ENCODE results near the gene RIN3.
A peak's percentile ranks its signal among the peaks of the same experiment; 100 is the strongest.

Gene RIN3

DNA sequence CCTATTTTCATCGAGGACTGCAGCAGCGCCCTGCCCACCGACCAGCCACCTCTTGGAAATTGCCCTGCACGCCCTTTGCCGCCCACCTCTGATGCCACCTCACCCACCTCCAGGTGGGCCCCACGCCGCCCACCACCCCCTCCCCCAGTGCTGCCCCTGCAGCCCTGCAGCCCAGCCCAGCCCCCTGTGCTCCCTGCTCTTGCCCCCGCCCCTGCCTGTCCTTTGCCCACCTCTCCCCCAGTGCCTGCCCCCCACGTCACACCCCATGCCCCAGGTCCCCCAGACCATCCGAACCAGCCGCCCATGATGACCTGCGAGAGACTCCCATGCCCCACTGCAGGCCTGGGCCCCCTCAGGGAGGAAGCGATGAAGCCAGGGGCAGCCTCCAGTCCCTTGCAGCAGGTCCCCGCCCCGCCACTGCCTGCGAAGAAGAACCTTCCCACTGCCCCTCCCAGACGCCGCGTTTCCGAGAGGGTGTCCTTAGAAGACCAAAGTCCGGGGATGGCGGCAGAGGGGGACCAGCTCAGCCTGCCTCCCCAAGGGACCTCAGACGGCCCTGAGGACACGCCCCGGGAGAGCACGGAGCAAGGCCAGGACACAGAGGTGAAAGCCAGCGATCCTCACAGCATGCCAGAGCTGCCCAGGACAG, 138.3 kb downstream of the RIN3 start:
- peak; percentile 21 for DNase-seq

- DNase-seq, result no peak
Observed at GRCh38 chr14:92652413-92653151, 139.0 kb downstream of the RIN3 start.

DNA sequence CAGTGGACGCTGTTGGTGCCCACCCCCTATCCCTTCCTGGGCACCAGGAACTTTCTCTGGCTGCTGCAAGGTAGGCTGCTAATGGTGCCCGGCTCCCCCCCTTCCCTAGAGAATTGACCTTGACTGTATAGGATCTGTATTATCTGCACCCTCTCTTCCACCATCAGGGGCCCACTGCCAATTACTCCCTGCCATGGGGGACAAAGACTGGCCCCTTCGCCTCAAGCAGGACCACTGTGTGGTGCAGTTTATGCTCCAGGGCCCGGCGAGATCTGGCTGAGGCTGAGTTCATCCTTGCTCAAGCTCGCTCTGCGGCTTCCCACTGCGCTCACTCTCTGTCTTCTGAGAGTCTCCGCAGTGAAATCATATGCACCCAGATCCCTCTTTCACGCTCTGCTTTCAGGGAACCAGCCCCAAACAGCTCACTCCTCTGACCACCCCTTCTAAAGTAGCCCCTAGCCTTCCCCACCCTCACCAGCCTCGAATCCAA, 139.6 kb downstream of the RIN3 start:
- DNase-seq, result no peak

DNA sequence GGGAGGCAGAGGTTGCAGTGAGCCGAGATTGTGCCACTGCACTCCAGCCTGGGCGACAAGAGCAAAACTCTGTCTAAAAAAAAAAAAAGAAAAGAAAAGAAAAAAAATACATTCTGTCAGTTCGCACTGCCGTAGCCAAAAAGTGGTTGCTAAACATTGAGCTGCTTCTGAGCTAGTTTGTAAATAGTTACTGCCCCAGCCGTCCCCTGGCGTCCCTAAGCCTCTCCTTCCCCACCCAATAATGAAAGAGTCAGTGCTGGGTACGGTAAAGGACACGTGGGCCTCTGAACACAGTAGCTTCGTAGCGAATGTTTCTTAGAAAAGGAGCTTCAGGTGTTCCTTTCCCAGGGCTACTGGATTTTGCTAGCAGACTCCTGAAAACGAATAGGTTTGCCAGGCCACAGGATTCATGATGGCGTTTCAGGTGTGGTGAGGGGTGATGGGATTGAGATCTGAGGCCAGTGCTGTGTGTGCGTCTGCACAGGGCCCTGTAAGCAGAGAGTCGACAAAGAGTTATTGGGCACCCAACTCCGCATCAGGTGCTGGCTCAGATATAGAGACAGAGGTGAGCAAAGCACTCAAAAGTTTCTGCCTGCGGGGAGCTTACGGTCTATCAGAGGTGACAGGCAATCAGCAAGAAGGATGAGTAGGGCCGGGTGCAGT, 140.8 kb downstream of the RIN3 start:
- DNase-seq, result no peak

DNA sequence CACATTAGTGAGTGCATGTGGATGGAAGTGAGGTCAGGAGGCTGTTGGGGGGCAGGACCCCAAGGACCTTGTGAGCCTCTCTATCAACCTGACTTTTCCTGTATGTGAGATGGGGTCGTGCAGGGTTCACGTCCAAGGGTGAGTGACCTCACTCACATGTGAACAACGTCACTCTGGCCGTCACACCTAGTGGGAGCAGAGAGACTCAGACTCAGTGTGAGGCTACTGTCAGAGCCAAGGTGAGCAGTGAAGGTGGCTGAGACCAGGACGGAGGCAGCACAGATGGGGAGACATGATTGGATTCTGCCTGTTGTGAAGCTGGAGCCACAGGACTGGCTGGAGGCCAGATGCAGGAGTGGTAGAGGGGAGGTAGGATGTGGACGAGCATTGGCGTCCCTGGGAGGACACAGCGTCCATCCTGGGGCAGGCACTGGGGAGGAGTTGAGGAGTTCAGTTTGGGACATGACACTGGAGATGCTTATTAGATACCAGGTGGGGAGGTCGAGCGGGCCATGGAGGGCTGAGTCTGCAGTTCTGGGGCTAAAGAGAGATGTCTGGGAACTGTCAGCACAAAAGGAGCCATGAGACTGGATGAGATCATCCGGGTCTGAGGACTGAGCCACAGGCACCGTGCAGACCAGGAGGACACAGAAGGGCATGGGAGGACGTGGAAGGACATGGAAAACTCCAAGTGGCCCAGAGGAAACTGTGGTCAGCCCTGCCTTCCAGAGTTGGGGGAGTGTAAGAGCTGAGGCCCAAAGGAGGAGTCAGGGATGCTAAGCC, 142.0 kb downstream of the RIN3 start:
- DNase-seq, result no peak

GRCh38 chr14:92656306-92657081, 142.9 kb downstream of the RIN3 start:
- no peak for DNase-seq

DNA sequence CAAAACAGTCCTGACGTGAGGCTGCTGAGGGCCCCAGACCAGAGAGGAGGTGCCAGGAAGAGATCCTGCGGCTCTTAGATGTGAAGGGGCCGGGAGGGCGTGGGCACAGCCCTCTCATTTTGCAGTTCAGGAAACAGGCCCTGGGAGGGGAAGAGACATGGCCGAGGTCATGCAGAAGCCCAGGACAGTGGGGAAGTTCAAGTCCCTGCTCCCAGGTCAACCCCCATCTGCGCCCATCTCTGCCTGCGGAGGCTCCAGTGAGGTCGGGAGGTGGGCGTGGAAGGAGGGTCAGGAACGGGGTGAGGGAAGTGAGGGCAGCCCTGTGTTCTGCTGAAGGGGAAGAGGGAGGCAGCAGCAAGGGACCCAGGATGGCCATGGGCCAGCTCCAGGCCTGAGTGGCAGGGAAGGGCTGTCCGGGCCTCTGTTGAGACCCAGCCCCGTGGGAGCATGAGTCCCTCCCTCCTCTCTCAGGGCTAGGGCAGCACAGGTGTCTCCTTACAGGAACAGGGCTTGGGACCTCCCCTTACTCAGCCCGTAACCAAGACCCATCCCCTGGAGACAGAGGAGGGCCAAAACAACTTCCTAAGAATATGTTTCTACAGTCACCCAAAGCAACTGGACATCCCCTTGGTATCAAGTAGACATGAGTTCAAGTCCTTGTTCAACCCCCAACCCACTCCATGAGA, 144.0 kb downstream of the RIN3 start:
- DNase-seq, result no peak

GRCh38 chr14:92658160-92658559, 144.6 kb downstream of the RIN3 start:
- no peak for DNase-seq

DNA sequence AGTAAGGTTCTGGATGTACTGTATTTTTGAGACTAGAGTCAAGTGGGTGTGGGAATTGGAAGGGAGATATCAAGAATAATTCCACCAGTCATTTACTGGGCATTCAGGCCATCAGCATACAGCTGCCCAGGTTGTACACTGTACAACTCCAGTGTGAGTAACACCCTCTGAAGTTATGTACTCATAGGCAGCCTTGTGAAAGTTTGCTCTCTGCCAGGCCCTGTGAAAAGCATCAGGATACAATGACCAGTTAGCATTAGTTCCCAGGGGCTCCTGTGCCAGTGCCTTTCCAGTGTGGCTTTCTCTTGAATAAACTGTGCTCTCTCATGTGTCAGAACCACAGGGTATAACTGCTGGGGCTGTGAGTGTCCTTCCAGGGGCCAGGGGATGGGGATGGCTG, 145.1 kb downstream of the RIN3 start:
- no peak for DNase-seq

DNA sequence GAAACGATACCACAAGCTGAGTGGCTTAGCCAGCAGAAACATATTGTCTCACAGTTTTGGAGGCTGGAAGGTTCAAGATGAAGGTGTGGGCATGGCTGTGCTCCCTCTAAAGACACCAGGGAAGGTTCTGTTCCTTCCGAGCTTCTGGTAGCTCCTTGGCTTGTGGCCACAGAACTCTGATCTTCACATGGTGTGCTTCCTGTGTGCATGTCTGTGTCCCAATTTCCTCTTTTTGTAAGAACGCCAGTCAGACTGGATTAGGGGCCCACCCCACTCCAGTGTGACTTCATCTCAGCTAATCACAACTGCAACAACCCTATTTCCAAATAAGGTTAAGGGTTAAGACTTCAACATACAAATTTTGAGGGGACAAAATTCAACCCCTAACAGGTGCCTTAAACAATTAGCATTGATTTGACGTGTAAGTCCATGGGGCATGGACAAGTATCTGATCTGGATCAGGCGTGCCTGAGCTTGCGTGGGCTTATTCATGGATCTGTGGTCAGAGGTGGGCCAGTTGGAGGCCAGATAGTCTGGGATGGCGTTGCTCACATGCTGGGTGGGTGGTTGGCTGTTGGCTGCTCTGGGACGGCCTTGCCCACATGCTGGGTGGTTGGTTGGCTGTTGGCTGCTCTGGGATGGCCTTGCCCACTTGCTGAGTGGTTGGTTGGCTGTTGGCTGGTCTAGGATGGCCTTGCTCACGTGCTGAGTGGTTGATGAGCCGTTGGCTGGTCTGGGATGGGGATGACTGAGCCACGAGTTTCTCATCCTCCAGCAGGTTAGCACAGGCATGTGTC, 146.4 kb downstream of the RIN3 start:
- no peak for DNase-seq

DNA sequence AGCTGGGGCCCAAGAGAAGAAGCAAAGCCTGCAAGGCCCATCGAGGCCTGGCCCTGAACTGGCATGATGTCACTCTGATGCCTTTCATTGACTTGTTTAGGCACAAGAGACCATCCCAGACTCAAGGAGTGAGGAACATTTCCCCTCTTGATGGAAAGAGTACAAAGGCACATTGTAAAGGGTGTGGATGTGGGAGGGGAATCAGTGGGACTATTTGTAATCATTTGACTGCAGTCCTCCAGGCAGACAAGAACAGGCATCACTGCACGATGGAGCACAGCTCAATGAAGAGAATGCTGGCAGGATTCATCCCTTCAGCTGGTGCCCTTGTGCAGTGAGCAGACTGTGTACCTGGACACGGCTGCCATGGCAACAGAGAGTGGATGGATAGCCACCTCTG, 147.0 kb downstream of the RIN3 start:
- DNase-seq, result no peak

DNA sequence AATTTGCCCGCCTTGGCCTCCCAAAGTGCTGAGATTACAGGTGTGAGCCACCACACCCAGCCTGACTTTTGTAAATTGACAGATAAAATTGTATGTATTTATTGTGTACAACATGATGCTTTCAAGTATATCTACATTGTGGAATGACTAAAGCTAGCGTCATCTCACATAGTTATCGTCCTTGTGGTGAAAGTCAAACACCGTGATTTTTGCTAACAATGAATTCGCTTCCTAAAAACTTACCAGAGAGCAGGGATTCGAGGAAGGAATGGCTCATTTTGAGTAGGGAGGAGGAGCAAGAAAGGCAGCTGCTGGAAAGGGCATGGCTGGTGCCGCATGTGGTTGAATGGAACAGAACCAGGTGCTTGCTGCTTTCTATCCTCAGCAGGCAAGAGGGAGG, 149.5 kb downstream of the RIN3 start:
- no peak for DNase-seq

- no peak for DNase-seq
Observed at GRCh38 chr14:92665661-92666110, 152.1 kb downstream of the RIN3 start.

GRCh38 chr14:92666251-92666650, 152.7 kb downstream of the RIN3 start:
- no peak for DNase-seq

DNA sequence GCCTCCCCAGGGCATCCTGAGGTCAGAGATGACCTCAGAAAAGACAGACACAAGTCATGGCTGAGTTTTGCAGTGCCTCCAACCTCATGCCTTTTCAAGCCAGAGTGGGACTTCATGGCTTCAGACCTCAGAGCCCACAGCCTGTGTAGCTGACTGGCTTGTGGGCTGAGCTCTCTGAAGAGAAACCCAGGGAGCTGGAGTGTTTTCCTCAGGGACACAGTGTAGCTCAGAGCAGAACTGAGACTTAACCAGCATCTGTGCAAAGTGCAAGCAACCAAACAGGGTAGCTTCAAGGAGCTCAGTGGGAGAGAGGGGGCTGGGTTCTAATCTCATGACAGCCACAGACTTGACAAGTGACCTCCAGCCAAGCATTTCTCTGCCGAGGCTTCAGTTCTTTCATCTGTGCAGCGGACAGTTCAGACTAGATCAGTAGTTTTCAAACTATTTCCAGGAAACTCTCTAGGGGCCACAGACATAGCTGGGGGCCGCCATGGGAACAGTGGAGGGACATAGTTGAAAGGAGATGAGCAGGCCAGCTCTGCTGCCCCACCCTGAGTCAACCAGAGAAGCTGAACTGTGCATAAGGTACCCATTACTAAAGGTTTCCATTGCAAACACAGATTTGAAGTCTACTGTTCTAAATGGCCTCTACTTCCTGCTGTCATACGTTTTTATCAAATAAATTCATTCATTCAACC, 154.8 kb downstream of the RIN3 start:
- no peak for DNase-seq

DNA sequence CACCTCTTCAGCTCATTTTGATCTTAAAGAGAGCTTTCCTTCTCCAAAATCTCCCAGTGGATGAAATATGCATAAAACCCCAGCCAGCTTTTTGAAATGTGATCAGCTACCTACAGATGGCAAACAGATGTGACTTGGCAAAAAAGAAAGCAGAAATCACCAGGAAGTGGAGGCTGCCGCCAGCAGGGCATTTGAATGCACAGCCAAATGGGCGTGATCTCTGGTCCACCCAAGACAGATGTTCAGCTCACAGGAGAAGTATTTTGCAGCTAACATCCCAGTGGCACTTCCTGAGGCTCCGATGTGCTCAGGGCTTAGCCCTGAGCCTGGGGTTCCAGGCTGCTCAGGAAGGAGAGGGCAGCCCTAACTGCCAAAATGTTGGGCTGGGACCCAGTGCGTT, 156.6 kb downstream of the RIN3 start:
- DNase-seq, result no peak

DNA sequence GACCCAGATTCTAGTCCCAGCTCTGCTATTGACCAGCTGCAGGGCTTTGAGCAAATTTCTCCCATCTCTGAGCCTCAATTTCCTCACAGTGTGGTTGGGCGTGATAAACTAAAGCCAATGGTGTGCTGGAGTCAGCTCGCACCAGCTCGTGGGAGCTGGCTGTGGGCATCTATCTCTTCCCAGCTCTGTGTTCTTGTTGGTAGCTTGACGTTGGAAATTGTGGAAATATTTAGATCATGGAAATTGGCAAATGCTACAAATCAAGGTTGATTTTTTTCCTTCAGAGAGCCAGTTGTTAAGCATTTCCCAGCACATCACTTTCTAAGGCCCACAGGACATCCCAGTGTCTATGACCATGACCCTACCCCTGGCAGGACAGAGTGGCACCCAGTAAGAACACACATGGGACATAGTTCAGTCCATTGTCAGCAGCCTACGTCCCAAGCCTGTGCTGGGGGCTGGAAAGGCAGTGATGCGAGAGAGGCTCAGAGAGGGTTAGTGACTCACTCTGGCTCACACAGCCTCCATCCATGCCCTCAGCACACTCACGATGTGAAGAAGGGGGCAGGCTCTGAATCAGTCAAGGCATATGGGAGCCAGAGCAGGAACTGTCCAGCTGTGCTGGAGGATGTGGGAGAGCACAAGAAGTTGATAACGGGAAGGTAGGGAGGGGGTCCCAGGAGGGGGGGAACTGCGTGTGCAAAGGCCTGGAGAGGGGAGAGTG, 157.2 kb downstream of the RIN3 start:
- no peak for DNase-seq

GRCh38 chr14:92673601-92674150, 160.1 kb downstream of the RIN3 start:
- DNase-seq, result no peak

DNA sequence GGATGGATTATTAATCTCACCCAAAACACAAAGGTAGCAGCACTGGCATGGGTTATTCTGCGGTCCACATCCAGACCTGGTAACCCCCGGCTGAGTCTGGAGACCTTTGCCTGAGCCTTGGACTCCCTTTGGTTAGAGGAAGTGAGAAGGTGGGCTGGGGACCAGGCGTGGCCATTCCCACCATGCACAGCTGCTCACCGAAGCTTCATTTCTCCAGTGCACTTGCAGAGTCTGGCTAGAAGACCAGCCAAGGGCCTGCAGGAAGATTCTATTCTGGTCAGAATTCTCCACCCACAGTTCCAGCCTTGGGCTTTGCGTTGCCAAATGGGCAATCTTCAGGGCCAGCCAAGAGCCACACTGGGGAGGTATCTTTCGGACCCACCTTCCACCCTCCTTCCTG, 161.8 kb downstream of the RIN3 start:
- DNase-seq, result no peak

All from stimulated activated naive CD4-positive, alpha-beta T cell treated with Interleukin-2 at 50 U/mL for 16 hours (primary cell).